ENCODE measurements around the gene H6PD. TPM values are rescaled to one million over a fixed set of nuclear protein-coding genes. Genes with fewer than 3 reads are reported as not detected.

H6PD gene
- total RNA-seq, 4 donors from 2014 or later, result 27.0 to 62.2 (median 44.0) TPM

- ATAC-seq, result no peak
- Histone ChIP-seq H3K4me1 (peaks cover 0 to 10% (median 4%) of the 10 kb centered on the region in 3 donors), H3K27ac (no peak overlapping the region), H3K9me3 (no peaks in the 10 kb centered on the region), H3K4me3 (no peak overlapping the region), H3K27me3 (peaks cover 79% of the 10 kb centered on the region), H3K36me3 (no peaks in the 10 kb centered on the region)
- 70 to 81% methylated on average over 2 to 4 of the region's 5 CpGs for WGBS, 2 donors (ENCODE audit: low coverage in 1 of 2)
- no peak for TF ChIP-seq POLR2A (IDR thresholded peaks at IDR 0.05)
- TF ChIP-seq POLR2AphosphoS5 (IDR thresholded peaks at IDR 0.05), result no peak
- TF ChIP-seq EP300 (IDR thresholded peaks at IDR 0.05), result no peak
- TF ChIP-seq CTCF (IDR thresholded peaks at IDR 0.05), result no peak
These were observed 27.5 kb upstream of the H6PD start for GRCh38 chr1:9207086-9207485.

GRCh38 chr1:9207715-9208114 lies 26.9 kb upstream of the H6PD start:
- H3K27ac ChIP-seq, result no peak overlapping the region
- H3K36me3 ChIP-seq, result no peaks in the 10 kb centered on the region
- H3K27me3 ChIP-seq, result peaks cover 73% of the 10 kb centered on the region
- ATAC-seq, result no peak
- no peaks in the 10 kb centered on the region for H3K9me3 ChIP-seq
- H3K4me1 ChIP-seq, result peaks cover 0 to 4% (median 0%) of the 10 kb centered on the region in 3 donors
- TF ChIP-seq POLR2A (IDR thresholded peaks at IDR 0.05) (no peak), CTCF (IDR thresholded peaks at IDR 0.05) (no peak), POLR2AphosphoS5 (IDR thresholded peaks at IDR 0.05) (no peak), EP300 (IDR thresholded peaks at IDR 0.05) (no peak)
- H3K4me3 ChIP-seq, result no peak overlapping the region
- 90 to 94% methylated on average over 5 of the region's 5 CpGs for WGBS, 2 donors (ENCODE audit: low coverage in 1 of 2)

- Histone ChIP-seq H3K9me3 (no peaks in the 10 kb centered on the region), H3K4me3 (no peak overlapping the region), H3K36me3 (no peaks in the 10 kb centered on the region), H3K27ac (no peak overlapping the region), H3K4me1 (no peaks in the 10 kb centered on the region), H3K27me3 (peaks cover 39% of the 10 kb centered on the region)
- no peak for TF ChIP-seq POLR2AphosphoS5 (IDR thresholded peaks at IDR 0.05)
- no peak for TF ChIP-seq CTCF (IDR thresholded peaks at IDR 0.05)
- no peak for TF ChIP-seq EP300 (IDR thresholded peaks at IDR 0.05)
- TF ChIP-seq POLR2A (IDR thresholded peaks at IDR 0.05), result no peak
- 69 to 79% methylated on average over 4 of the region's 13 CpGs for WGBS, 2 donors (ENCODE audit: low coverage in 1 of 2)
- ATAC-seq, result no peak
These were observed 23.2 kb upstream of the H6PD start for GRCh38 chr1:9211291-9211811.

- TF ChIP-seq POLR2AphosphoS5 (IDR thresholded peaks at IDR 0.05), result no peak
- TF ChIP-seq CTCF (IDR thresholded peaks at IDR 0.05), result no peak
- no peak for TF ChIP-seq POLR2A (IDR thresholded peaks at IDR 0.05)
- no peak for TF ChIP-seq EP300 (IDR thresholded peaks at IDR 0.05)
- no peak for ATAC-seq
- H3K36me3 ChIP-seq, result no peaks in the 10 kb centered on the region
- peaks cover 27% of the 10 kb centered on the region for H3K27me3 ChIP-seq
- no peaks in the 10 kb centered on the region for H3K4me1 ChIP-seq
- 77 to 85% methylated on average over 3 of the region's 3 CpGs for WGBS, 2 donors (ENCODE audit: low coverage in 1 of 2)
- no peaks in the 10 kb centered on the region for H3K9me3 ChIP-seq
- no peak overlapping the region for H3K27ac ChIP-seq
- no peak overlapping the region for H3K4me3 ChIP-seq
These were observed 21.8 kb upstream of the H6PD start for GRCh38 chr1:9212735-9213134.

- Histone ChIP-seq H3K9me3 (no peaks in the 10 kb centered on the region), H3K4me3 (no peak overlapping the region), H3K4me1 (no peaks in the 10 kb centered on the region), H3K27ac (no peak overlapping the region), H3K36me3 (no peaks in the 10 kb centered on the region), H3K27me3 (peaks cover 15% of the 10 kb centered on the region)
- no peak for ATAC-seq
- 75 to 83% methylated on average over 4 to 7 of the region's 10 CpGs for WGBS, 2 donors (ENCODE audit: low coverage in 1 of 2)
- TF ChIP-seq CTCF (IDR thresholded peaks at IDR 0.05), result no peak
- no peak for TF ChIP-seq POLR2A (IDR thresholded peaks at IDR 0.05)
- no peak for TF ChIP-seq EP300 (IDR thresholded peaks at IDR 0.05)
- no peak for TF ChIP-seq POLR2AphosphoS5 (IDR thresholded peaks at IDR 0.05)
These were observed 20.6 kb upstream of the H6PD start for GRCh38 chr1:9213956-9214355.

Data from gastroesophageal sphincter (tissue), 4 donors.